AG09319 (cell line): ENCODE results near the gene FREM1.

ENCODE experiments used
- DNase-seq: peaks from one replicate; pipeline ENCODE4 v3.0.0-alpha.2; 2010; ENCODE audit warnings: low read depth; ENCODE audit errors: extremely low read depth
- CTCF ChIP-seq: IDR thresholded peaks from 2 replicates; pipeline ENCODE4 v1.5.1; 2011; ENCODE audit warnings: low read depth, mild to moderate bottlenecking, inconsistent platforms, low read length, moderate library complexity

The FREM1 gene

GRCh38 chr9:14702200-14702720 is 208.0 kb downstream of the FREM1 start:
- no peak for TF ChIP-seq CTCF
- no peak for DNase-seq

GRCh38 chr9:14693251-14693861 is 216.9 kb downstream of the FREM1 start, which contains the start of gene ZDHHC21:
Gene ZDHHC21 (minus strand): TSS chr9:14693432. CDS start chr9:14674340, 19,092 bp downstream.
- peak; percentile 7 for DNase-seq
- TF ChIP-seq CTCF: no peak

GRCh38 chr9:14692470-14693250 is 217.6 kb downstream of the FREM1 start:
- no peak for DNase-seq
- no peak for TF ChIP-seq CTCF

- TF ChIP-seq CTCF: no peak
- no peak for DNase-seq
Observed at GRCh38 chr9:14690948-14691730, 219.1 kb downstream of the FREM1 start.

GRCh38 chr9:14687042-14687719 is 223.0 kb downstream of the FREM1 start:
- no peak for TF ChIP-seq CTCF
- peak; percentile 28 for DNase-seq

GRCh38 chr9:14686168-14686567 is 224.1 kb downstream of the FREM1 start:
- DNase-seq: no peak
- no peak for TF ChIP-seq CTCF
